Natural killer cell (primary cell): ENCODE results near the gene HADH. TPM values are rescaled to one million over a fixed set of nuclear protein-coding genes. Genes with fewer than 3 reads are reported as not detected.

Source experiments
- ATAC-seq, 3 donors: fragments of 150-1000 bp in 2 of 3; fragments of 200-7000 bp in 1 of 3; cut with Tn5 transposase; 1 replicate in 1 of 3; 2 replicates in 2 of 3; pipeline ENCODE4 v1.10.0; 2021; ENCODE audit warnings: mild to moderate bottlenecking in 2 of 3, moderate library complexity in 2 of 3
- DNase-seq, 2 donors: peaks; one replicate each; pipeline versions ENCODE4 v3.0.0 to v3.0.0-alpha.2; 2013 to 2021; ENCODE audit warnings: mixed read lengths in 1 of 2
- H3K27ac ChIP-seq: one replicate; pipeline ENCODE4 v1.5.1; 2013; ENCODE audit warnings: mild to moderate bottlenecking, low read length
- H3K27me3 ChIP-seq: one replicate; pipeline ENCODE4 v1.6.1; 2013; ENCODE audit warnings: low read length; ENCODE audit not compliant: control insufficient read depth, insufficient read depth
- H3K36me3 ChIP-seq: one replicate; pipeline ENCODE4 v1.6.1; 2013; ENCODE audit warnings: low read length; ENCODE audit not compliant: control insufficient read depth, insufficient read depth
- H3K4me1 ChIP-seq: one replicate; pipeline ENCODE4 v1.6.1; 2013; ENCODE audit warnings: low read length; ENCODE audit not compliant: control insufficient read depth, insufficient read depth
- H3K4me3 ChIP-seq: one replicate; pipeline ENCODE4 v1.5.1; 2013; ENCODE audit warnings: low read length
- H3K9me3 ChIP-seq: one replicate; pipeline ENCODE4 v1.6.1; 2013; ENCODE audit warnings: low read length; ENCODE audit not compliant: control insufficient read depth, insufficient read depth
- H3K27ac Mint-ChIP-seq, 2 donors: one replicate each; pipeline ENCODE4 v1.8.0; 2022; ENCODE audit warnings: mild to moderate bottlenecking in 2 of 2, mixed read lengths in 2 of 2, moderate library complexity in 1 of 2
- H3K27me3 Mint-ChIP-seq, 2 donors: one replicate each; pipeline ENCODE4 v1.8.0; 2022; ENCODE audit warnings: low read depth in 2 of 2, mixed read lengths in 2 of 2
- H3K36me3 Mint-ChIP-seq: one replicate; pipeline ENCODE4 v1.8.0; 2022; ENCODE audit warnings: mixed read lengths
- H3K4me1 Mint-ChIP-seq, 2 donors: one replicate each; pipeline ENCODE4 v1.8.0; 2022; ENCODE audit warnings: mixed read lengths in 2 of 2
- H3K4me3 Mint-ChIP-seq: one replicate; pipeline ENCODE4 v1.8.0; 2022; ENCODE audit warnings: mild to moderate bottlenecking, moderate library complexity, mixed read lengths
- H3K9me3 Mint-ChIP-seq, 2 donors: one replicate each; pipeline ENCODE4 v1.8.0; 2022; ENCODE audit warnings: mixed read lengths in 2 of 2
- WGBS: methylation state at CpG from one replicate; pipeline ENCODE4 v1.1.7; 2013; ENCODE audit warnings: missing lambda C conversion rate; ENCODE audit not compliant: insufficient coverage; 5-methylcytosine and 5-hydroxymethylcytosine counted together
- intact Hi-C: fragments of 100-400 bp; cut with micrococcal nuclease; formaldehyde crosslinking; loops from one replicate; pipeline ENCODE4 v1.14.2; 2022
- total RNA-seq, 4 donors: library from RNA; stranded (reverse); fragments of 120-200 nt in 1 of 4; gene quantifications; one replicate each; pipeline versions ENCODE4 v1.2.3 to v1.2.4, GENCODE V29; 2013 to 2022
- TF ChIP-seq, protein P1 (sequence below): fragments of 200-600 bp; IDR thresholded peaks from one replicate; pipeline ENCODE4 v1.8.0; 2022; ENCODE audit warnings: antibody characterized with exemption

The HADH gene
- total RNA-seq, 3 donors from 2014 or later (not counting 1 experiment from before 2014, with no cell fraction given) = 9.1 to 16.5 (median 14.4) TPM

- DNase-seq (no peak), ATAC-seq (no peak)
- peaks cover 4% of the 10 kb centered on the region for H3K4me1 ChIP-seq
- no peaks in the 10 kb centered on the region for H3K36me3 ChIP-seq
- no peaks in the 10 kb centered on the region for H3K27me3 ChIP-seq
- Mint-ChIP-seq H3K4me3 (no peak overlapping the region), H3K9me3 (peaks cover 0 to 5% of the 10 kb centered on the region in 2 donors), H3K27ac (no peak overlapping the region), H3K36me3 (no peaks in the 10 kb centered on the region), H3K27me3 (no peaks in the 10 kb centered on the region), H3K4me1 (peaks cover 16 to 17% of the 10 kb centered on the region in 2 donors)
- intact Hi-C loops = no loop called here
- no peak overlapping the region for H3K27ac ChIP-seq
- TF ChIP-seq, protein P1, sequence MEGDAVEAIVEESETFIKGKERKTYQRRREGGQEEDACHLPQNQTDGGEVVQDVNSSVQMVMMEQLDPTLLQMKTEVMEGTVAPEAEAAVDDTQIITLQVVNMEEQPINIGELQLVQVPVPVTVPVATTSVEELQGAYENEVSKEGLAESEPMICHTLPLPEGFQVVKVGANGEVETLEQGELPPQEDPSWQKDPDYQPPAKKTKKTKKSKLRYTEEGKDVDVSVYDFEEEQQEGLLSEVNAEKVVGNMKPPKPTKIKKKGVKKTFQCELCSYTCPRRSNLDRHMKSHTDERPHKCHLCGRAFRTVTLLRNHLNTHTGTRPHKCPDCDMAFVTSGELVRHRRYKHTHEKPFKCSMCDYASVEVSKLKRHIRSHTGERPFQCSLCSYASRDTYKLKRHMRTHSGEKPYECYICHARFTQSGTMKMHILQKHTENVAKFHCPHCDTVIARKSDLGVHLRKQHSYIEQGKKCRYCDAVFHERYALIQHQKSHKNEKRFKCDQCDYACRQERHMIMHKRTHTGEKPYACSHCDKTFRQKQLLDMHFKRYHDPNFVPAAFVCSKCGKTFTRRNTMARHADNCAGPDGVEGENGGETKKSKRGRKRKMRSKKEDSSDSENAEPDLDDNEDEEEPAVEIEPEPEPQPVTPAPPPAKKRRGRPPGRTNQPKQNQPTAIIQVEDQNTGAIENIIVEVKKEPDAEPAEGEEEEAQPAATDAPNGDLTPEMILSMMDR = no peak
- 92% methylated on average over 3 of the region's 3 CpGs for WGBS
- H3K4me3 ChIP-seq = no peak overlapping the region
- peaks cover 5% of the 10 kb centered on the region for H3K9me3 ChIP-seq
These were observed 11.6 kb upstream of the HADH start for GRCh38 chr4:107977966-107978705.

DNA sequence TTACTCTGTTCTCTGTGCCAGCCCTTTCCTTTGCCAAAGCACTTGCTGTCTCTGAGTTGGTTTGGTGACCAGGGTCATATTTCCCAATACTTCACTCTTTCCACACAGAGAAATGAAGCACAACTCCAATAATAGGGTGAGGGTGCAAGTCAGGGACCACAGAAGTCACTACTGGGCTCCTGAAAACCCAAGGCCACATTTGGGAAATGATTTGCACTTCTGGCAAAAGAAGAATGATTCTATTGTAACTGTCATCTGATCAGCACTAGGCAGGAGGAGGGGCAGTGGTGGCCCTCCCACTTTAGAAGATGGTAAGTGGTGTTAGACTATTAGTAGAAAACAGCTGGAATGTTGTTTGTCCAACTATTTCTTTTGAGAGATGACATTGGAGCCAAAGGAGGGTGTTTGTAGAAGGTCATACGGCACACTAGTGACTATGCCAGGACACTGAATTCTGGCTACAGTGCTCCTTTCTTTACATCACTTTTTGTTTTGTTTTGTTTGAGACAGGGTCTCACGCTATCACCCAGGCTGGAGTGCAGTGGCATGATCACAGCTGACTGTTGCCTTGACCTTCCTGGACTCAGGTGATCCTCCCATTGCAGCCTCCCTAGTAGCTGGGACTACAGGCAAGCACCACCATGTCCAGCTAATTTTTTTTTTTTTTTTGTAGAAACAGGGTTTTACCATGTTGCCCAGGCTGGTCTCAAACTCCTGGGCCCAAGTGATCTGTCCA lies 10.8 kb upstream of the HADH start:
- WGBS = 98% methylated on average over 2 of the region's 2 CpGs
- H3K4me3 Mint-ChIP-seq = no peak overlapping the region
- Histone ChIP-seq H3K9me3 (peaks cover 5% of the 10 kb centered on the region), H3K27ac (no peak overlapping the region), H3K4me1 (peaks cover 4% of the 10 kb centered on the region), H3K36me3 (no peaks in the 10 kb centered on the region), H3K27me3 (no peaks in the 10 kb centered on the region), H3K4me3 (no peak overlapping the region)
- ATAC-seq (no peak), DNase-seq (no peak)
- TF ChIP-seq, protein P1 = no peak
- intact Hi-C loops = no loop called here
- no peaks in the 10 kb centered on the region for H3K36me3 Mint-ChIP-seq
- H3K27me3 Mint-ChIP-seq = no peaks in the 10 kb centered on the region
- H3K4me1 Mint-ChIP-seq = peaks cover 12 to 13% of the 10 kb centered on the region in 2 donors
- H3K9me3 Mint-ChIP-seq = peaks cover 0 to 5% of the 10 kb centered on the region in 2 donors
- no peak overlapping the region for H3K27ac Mint-ChIP-seq

- Histone ChIP-seq H3K4me3 (no peak overlapping the region), H3K27me3 (no peaks in the 10 kb centered on the region), H3K9me3 (no peaks in the 10 kb centered on the region), H3K36me3 (no peaks in the 10 kb centered on the region), H3K4me1 (peaks cover 10% of the 10 kb centered on the region), H3K27ac (no peak overlapping the region)
- peaks cover 23 to 24% of the 10 kb centered on the region in 2 donors for H3K4me1 Mint-ChIP-seq
- TF ChIP-seq, protein P1 = no peak
- H3K9me3 Mint-ChIP-seq = no peaks in the 10 kb centered on the region
- intact Hi-C loops = loop anchor here (5.0 kb wide), 1 partner anchor 266 kb away; the partner anchor contains the start of gene PAPSS1
- WGBS = 94% methylated on average over 10 of the region's 10 CpGs
- no peaks in the 10 kb centered on the region for H3K36me3 Mint-ChIP-seq
- peak overlapping the region in 1 of 2 donors; percentile 94 for H3K27ac Mint-ChIP-seq
- no peak for ATAC-seq
- no peaks in the 10 kb centered on the region for H3K27me3 Mint-ChIP-seq
- no peak for DNase-seq
- peak overlapping the region; percentile 45 for H3K4me3 Mint-ChIP-seq
These were observed 1.6 kb upstream of the HADH start for GRCh38 chr4:107987916-107988762.
